Activated T-helper 9 cell treated with anti-CD3 and anti-CD28 coated beads, Interleukin-2, amount 50 U/mL, for 16 hours (primary cell): ENCODE measurements around the gene ABCC10.
"Not testable (repeated sequence)": the region's sequence is repeated elsewhere in the genome, so short reads cannot be mapped to it uniquely, and the experiment has no call there.

ENCODE experiments used
- DNase-seq: peaks from one replicate; pipeline ENCODE4 v3.0.0-alpha.2; 2020; ENCODE audit warnings: low read depth

Gene ABCC10

DNA sequence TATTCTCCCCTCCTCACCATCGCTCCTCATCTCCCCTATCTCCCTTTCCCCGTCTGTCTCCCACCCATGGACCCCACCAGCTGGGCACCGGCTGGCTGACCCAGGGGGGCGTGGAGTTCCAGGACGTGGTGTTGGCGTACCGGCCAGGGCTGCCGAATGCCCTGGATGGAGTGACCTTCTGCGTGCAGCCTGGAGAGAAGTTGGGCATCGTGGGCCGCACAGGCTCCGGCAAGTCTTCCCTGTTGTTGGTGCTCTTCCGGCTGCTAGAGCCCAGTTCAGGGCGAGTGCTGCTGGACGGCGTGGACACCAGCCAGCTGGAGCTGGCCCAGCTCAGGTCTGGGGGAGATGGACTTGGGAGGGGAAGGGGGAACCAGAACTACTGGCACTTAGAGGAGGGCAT is 20.3 kb downstream of the ABCC10 start:
- DNase-seq = no peak

DNA sequence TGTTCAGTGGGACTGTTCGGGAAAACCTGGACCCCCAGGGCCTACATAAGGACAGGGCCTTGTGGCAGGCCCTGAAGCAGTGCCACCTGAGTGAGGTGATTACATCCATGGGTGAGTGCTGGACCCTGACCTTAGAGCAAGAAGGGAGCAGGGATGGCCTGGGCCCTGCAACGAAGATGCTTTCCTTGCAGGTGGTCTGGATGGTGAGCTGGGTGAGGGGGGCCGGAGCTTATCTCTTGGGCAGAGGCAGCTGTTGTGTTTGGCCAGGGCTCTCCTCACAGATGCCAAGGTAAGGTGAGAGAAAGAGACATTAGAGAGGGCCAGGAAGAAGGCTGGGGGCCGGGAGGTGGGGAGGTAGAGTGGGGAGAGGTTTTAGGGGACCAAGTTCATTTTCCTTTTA is 21.6 kb downstream of the ABCC10 start:
- no peak for DNase-seq

DNA sequence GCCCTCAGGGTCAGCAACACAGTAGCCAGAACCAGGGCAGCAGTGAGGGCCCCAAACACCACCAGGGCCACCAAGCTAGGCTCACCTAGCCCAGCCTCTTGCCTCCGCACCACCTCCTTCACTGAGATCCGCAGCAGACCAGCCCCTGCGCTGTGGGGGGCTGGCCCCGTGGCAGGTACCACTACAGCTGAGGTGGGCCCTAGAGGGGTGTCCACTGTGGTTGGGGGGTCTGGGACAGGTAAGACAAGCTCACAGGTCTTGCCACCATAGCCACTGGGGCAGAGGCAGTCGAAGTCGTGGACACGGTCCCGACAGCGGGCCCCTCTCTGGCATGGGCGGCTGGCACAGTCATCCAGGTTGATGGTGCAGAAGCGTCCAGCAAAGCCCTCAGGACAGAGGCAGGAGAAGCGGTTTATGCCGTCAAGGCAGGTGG is 23.4 kb downstream of the ABCC10 start:
- no peak for DNase-seq

DNA sequence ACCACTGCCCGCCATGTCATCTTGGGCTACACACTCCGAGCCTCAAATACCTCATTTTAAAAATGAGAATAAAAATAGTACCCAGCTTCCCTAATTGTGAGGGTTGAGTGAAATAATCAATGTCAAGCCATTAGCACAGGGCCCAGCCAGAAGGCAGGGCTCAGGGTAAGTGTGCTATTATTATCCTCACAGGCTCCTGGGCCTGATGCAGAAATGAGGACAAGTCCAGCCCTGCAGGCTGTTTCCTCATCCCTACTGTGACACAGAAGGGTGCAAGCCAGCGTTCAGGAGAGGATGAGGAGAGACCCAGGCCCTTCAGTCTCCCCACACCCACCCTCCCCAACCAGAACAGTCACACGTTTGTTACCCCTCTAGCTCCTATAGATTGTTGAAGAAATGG is 24.0 kb downstream of the ABCC10 start:
- DNase-seq = no peak

DNA sequence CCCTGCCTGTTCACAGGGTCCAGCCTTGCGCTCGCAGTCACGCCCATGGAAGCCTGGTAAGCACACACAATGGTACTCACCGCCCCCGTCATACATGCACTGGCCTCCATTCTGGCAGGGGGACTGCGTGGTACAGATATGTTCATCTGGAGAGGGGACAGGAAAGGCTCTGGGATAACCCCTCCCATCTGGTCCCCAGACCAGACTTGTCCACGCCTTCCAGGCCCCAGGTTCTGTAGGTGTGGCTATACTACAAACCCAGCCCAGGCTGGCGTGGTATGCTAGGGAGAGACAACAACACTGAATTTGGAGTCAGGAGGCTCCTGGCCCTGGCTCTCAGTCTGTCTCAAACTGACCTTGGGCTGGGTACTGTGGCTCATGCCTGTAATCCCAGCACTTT is 24.6 kb downstream of the ABCC10 start:
- no peak for DNase-seq

DNA sequence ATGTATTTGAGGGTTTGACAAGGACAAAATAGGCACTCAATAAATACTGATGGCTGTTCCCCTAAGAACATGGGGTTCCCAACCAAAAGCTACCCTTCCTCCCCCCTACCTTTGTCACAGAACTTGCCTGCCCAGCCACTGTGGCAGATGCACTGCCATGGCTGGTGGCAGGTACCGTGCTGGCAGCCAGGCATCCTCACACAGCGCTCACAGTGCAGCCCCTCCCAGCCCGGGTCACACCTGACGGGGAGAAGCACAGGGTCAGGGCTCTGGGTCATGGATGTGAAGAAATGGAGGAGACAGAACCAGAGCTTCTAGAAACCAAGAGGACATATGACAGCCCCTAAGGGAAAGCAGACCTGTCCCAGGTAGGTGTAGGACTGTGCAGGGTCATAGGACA is 25.6 kb downstream of the ABCC10 start:
- no peak for DNase-seq

DNA sequence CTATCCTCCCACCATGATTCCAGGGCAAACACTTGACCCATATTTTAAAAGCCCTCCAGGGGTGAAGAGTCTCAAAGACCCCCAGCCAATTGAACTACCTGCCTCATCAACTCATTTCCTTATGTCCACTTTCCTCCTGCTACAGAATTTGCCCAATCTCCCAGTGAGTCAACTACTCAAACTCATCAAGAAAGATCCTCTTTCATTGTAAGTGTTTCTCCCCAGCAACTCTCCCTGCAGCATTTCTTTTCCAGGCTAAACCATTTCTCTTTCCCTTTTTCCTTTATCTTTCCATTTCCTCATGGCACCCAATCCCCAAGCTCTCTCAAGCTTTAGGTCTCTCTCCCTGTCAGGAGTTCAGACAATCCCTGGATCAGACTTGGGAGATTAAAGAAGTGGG is 26.5 kb downstream of the ABCC10 start:
- no peak for DNase-seq

GRCh38 chr6:43454290-43454695 is 27.0 kb downstream of the ABCC10 start:
- peak; percentile 54 for DNase-seq

DNA sequence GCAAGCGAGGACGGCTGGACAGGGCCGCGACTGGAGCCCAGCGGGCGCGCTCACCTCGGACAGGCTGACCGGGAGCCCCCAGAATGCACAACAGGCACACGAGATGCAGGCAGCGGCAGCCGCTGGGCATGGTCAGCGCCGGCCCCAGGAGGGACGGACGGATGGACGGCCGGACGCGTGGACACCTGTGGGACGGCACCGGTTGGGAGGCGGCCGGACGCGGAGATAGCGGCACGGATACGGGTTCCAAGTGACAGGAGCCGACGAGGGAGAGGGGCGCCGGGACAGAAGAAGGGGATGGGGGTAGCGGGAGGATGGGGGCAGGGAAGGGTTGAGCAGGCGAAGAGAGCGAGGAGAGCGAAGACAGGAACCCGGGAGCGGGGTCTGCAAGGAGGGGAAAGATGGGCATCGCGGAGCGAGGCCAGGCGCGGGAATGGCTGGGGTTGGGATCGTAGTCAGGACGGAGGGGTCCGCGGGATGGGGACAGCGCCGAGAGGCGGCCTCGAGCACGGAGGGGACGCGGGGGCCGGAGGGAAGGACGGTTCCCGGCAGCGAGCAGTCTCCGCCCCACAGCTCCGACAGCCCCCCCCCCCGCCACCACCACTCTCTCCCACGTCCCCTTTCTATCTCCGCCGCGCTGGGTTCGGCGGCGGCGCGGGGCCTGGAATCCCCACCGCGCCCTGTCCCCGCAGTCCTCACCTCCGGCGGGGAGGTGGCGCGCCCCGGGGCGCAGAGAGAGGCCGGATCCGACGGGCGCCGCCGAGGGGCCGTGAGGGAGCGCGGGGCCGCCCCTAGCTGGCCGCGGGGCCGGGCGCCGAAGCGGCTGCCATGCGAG is 27.6 kb downstream of the ABCC10 start:
- DNase-seq = no peak

DNA sequence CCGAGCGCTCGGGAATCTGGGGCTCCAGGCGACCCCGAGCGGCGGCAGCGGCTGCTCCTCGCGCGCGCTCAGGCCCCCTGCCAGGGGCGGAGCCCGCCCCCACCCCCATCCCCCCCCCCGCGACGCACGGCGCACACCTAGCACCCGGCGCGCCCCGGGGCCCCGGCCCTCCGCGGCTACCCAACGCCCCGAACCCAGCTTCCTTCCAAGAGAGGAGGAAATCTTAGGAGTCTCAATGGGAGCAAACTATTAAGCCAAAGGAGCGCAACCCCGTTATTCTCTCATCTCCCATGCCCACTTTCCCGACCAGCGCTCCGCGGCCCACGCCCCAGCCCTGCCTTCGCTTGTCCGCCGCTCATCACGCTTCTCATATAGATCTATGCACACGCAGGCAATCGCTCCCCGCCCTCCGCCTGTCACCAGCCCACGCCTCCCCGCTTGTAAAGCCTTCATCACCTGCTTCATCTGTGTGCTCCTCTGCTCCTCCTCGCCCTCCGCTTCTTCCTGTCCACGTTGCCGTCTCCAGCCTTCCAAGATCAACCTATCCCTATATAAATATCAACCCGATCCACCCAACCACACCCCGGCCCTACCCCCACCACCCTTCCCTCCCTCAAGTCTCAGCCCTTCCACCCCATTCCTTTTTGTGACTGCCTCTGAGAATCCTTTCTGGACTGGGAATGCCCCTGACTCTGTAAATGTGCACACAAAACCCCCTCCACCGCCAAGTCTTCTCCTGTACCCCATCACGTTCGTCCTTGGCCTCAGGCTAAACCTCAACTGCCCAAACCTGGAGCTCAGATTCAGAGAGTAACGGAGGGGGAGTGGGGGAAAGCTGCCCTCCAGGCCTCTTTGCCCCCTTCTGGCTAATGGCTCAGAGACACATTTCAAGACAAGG is 28.4 kb downstream of the ABCC10 start, which contains the start of gene DLK2:
Gene DLK2 (minus strand): TSS at position 18 of the 898 bp plus-strand sequence. CDS start 723 bp downstream, outside the sequence.
- peak; percentile 37 for DNase-seq

- DNase-seq = no peak
These were observed 30.3 kb downstream of the ABCC10 start for GRCh38 chr6:43457643-43458042.

DNA sequence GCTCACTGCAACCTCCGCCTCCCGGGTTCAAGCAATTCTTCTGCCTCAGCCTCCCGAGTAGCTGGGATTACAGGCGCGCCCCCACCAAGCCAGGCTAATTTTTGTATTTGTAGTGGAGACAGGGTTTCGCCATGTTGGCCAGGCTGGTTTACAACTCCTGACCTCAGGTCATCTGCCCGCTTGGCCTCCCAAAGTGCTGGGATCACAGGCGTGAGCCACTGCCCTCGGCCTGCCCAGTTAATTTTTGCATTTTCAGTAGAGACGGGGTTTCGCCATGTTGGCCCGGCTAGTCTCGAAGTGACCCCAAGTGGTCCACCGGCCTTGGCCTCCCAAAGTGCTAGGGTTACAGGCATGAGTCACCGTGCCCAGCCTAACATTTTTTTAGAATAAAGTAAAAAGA is 30.8 kb downstream of the ABCC10 start:
- DNase-seq = not testable (repeated sequence)

GRCh38 chr6:43459535-43459934 is 32.2 kb downstream of the ABCC10 start:
- no peak for DNase-seq

DNA sequence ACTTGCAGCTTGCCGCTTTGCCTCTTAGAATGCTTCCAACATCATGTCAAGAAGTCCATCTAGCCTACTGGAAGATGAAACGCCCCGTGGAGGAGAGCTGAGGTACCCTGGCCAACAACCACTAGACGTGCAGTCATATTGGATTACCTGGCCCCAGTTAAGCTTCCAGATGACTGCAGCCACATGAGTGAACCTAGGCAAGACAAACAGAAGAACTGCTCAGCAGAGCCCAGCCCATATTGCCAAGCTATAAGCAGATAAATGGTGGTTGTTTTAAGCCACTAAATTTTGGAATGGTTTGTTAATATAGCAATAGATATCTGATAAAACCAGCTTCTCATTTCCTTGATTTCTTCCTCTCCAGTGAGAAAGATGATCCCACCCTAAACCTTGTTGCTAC is 32.7 kb downstream of the ABCC10 start:
- no peak for DNase-seq

GRCh38 chr6:43461936-43462335 is 34.6 kb downstream of the ABCC10 start:
- no peak for DNase-seq

DNA sequence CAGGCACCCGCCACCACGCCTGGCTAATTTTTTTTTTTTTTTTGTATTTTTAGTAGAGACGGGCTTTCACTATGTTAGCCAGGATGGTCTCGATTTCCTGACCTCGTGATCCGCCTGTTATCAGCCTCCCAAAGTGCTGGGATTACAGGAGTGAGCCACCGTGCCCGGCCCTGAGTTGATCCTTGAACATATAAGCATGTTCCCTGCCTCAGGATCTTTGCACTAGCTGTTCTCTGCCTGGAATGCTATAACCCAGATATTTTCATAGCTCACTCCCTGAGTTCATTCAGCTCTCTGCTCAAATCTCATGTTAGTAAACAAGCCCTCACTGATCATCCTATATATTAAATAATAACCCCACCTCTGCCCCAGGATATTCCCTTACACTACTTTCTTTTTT is 37.0 kb downstream of the ABCC10 start:
- DNase-seq = no peak

- no peak for DNase-seq
These were observed 38.6 kb downstream of the ABCC10 start for GRCh38 chr6:43465948-43466347.

DNA sequence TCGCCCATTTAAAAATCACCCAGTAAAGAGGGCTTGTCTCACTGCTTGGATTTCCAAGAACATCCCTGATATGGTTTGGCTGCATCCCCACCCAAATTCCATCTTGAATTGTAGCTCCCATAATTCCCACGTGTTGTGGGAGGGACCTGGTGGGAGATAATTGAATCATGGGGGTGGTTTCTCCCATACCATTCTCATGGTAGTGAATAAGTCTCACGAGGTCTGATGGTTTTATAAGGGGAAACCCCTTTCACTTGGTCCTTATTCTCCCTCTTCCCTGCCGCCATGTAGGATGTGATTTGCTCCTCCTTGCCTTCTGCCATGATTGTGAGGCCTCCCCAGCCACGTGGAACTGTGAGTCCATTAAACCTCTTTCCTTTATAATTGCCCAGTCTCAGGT is 39.9 kb downstream of the ABCC10 start:
- DNase-seq = not testable (repeated sequence)

- no peak for DNase-seq
These were observed 40.4 kb downstream of the ABCC10 start for GRCh38 chr6:43467752-43468151.

DNA sequence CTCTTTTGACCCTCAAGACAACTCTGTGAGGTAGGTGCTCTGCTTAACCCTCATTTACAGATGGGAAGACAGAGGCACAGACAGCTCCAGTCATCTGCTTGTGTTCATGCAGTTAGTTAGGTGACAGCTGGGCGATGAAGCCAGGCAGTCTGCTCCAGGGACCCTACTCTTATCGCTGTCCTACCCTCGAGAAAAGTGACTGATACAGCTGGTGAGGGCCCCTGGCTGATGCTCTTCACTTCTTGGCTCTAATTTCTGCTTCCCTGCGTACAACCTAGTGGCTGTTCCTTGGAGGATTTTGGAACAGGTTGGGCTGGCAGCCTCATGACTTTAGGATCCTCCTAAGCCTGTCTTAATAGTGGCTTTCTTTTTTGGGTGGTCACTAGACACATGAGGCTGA is 40.9 kb downstream of the ABCC10 start:
- no peak for DNase-seq

DNA sequence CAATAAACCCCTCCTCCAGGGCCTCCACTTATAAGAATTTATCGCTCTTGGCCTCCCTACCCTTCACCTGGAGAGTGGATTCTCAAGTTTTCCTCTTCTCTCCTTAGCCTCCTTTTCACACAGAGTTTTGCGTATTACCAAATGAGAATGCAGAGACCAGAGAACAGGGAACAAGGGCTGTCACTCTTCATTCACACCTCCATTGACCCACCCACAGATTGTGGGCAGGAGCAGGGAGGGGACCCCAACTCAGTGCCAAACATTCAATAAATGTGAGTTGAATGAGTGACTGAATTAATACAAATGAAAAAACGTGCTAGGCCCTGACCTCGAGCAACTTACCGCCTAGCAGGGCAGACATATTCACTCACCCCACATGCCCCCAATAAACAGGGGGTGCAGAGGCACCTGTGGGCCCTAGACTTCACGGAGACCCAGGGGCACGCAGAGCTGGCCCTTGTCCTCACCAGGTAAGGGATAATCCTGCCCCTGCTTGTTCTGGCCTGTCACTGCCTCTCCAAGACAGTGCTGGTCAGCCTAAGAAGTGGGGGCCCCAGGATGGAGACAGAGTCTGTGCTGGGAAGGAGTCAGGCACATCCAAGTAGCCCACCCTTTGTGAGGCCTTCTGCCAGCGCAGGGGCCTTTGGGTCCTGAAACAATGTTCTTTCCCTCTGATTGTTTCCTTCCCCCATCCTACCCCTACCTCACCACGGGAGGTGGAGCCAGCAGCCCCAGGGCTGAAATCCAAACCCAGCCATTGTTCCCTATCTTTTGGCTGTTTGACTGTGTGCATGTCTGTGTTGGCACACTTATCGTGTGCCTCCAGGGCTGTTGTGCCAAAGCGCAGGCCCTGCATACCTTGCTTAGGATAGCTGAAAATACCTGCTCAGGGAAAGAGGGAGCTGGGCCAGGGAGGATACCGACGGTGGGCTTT is 41.7 kb downstream of the ABCC10 start:
- no peak for DNase-seq

- no peak for DNase-seq
These were observed 42.6 kb downstream of the ABCC10 start for GRCh38 chr6:43469947-43470346.
